GM12801 (cell line): ENCODE results near the gene FRMD4A.

Experiments used
- CTCF ChIP-seq: IDR thresholded peaks from one replicate; pipeline ENCODE4 v1.5.1; 2011; ENCODE audit warnings: control low read depth; ENCODE audit not compliant: insufficient read length; ENCODE audit errors: extremely low read depth

The FRMD4A gene

GRCh38 chr10:14014423-14014822 lies 316.3 kb downstream of the FRMD4A start:
- no peak for TF ChIP-seq CTCF

- TF ChIP-seq CTCF = no peak
Observed at GRCh38 chr10:14010769-14011574, 319.8 kb downstream of the FRMD4A start.

- no peak for TF ChIP-seq CTCF
Observed at GRCh38 chr10:14010101-14010558, 320.6 kb downstream of the FRMD4A start.

- TF ChIP-seq CTCF = no peak
Observed at GRCh38 chr10:14009371-14010100, 321.2 kb downstream of the FRMD4A start.

- no peak for TF ChIP-seq CTCF
Observed at GRCh38 chr10:14008740-14009080, 322.0 kb downstream of the FRMD4A start.

- no peak for TF ChIP-seq CTCF
Observed at GRCh38 chr10:14004536-14004935, 326.2 kb downstream of the FRMD4A start.

- TF ChIP-seq CTCF = no peak
Observed at GRCh38 chr10:14003517-14004184, 327.1 kb downstream of the FRMD4A start.
